Mesendoderm (in vitro differentiated cells): ENCODE results near the gene NTNG2.
A peak's percentile ranks its signal among the peaks of the same experiment; 100 is the strongest.

ENCODE experiments used
- DNase-seq: peaks from one replicate; pipeline ENCODE4 v3.0.0; 2013
- H2AK5ac ChIP-seq: 2 replicates; pipeline ENCODE4 v1.6.1; 2013; ENCODE audit warnings: low read length, inconsistent platforms
- H2BK120ac ChIP-seq: 2 replicates; pipeline ENCODE4 v1.6.1; 2013; ENCODE audit warnings: low read depth, mild to moderate bottlenecking, low read length, moderate library complexity, mixed read lengths
- H2BK15ac ChIP-seq: replicated peaks from 2 replicates; pipeline ENCODE4 v1.6.1; 2013; ENCODE audit warnings: low read depth, mild to moderate bottlenecking, moderate library complexity
- H2BK5ac ChIP-seq: 2 replicates; pipeline ENCODE4 v1.6.1; 2013; ENCODE audit warnings: low read length, inconsistent platforms
- H3K18ac ChIP-seq: 2 replicates; pipeline ENCODE4 v1.6.1; 2013; ENCODE audit warnings: mild to moderate bottlenecking, low read length, mixed read lengths
- H3K23ac ChIP-seq: one replicate; pipeline ENCODE4 v1.6.1; 2013; ENCODE audit warnings: low read length
- H3K27ac ChIP-seq: 2 replicates; pipeline ENCODE4 v1.5.1; 2013; ENCODE audit warnings: low read depth, mild to moderate bottlenecking, inconsistent platforms, low read length, moderate library complexity
- H3K27me3 ChIP-seq: 2 replicates; pipeline ENCODE4 v1.6.1; 2013; ENCODE audit warnings: low read length, control low read depth, mild to moderate bottlenecking, inconsistent platforms; ENCODE audit not compliant: insufficient read depth, poor library complexity
- H3K36me3 ChIP-seq: 2 replicates; pipeline ENCODE4 v1.6.1; 2013; ENCODE audit warnings: low read length, inconsistent platforms; ENCODE audit not compliant: control insufficient read depth, insufficient read depth
- H3K4ac ChIP-seq: one replicate; pipeline ENCODE4 v1.6.1; 2013; ENCODE audit warnings: low read depth, mild to moderate bottlenecking, low read length, moderate library complexity
- H3K4me1 ChIP-seq: 2 replicates; pipeline ENCODE4 v1.6.1; 2013; ENCODE audit warnings: low read depth, low read length, inconsistent platforms; ENCODE audit not compliant: control insufficient read depth
- H3K4me2 ChIP-seq: 2 replicates; pipeline ENCODE4 v1.6.1; 2013; ENCODE audit warnings: low read length
- H3K4me3 ChIP-seq: 2 replicates; pipeline ENCODE4 v1.5.1; 2013; ENCODE audit warnings: mild to moderate bottlenecking, low read length
- H3K56ac ChIP-seq: one replicate; pipeline ENCODE4 v1.6.1; 2013; ENCODE audit warnings: low read length
- H3K79me1 ChIP-seq: 2 replicates; pipeline ENCODE4 v1.6.1; 2013; ENCODE audit warnings: low read length, inconsistent platforms
- H3K79me2 ChIP-seq: 2 replicates; pipeline ENCODE4 v1.6.1; 2013; ENCODE audit warnings: mild to moderate bottlenecking, low read length; ENCODE audit not compliant: control insufficient read depth, insufficient read depth
- H3K9ac ChIP-seq: 2 replicates; pipeline ENCODE4 v1.6.1; 2013; ENCODE audit warnings: low read length, inconsistent platforms
- H4K5ac ChIP-seq: one replicate; pipeline ENCODE4 v1.6.1; 2013; ENCODE audit warnings: low read length
- H4K8ac ChIP-seq: one replicate; pipeline ENCODE4 v1.6.1; 2013; ENCODE audit warnings: low read depth, mild to moderate bottlenecking, control low read depth, low read length, moderate library complexity
- WGBS: extraction: QIAGEN DNeasy Blood & Tissue Kit; methylation state at CpG from one replicate; pipeline ENCODE4 v1.1.7; 2013; ENCODE audit warnings: low lambda C conversion rate, missing lambda C conversion rate; ENCODE audit not compliant: insufficient coverage; ENCODE audit errors: extremely low coverage; 5-methylcytosine and 5-hydroxymethylcytosine counted together

NTNG2 gene

DNA sequence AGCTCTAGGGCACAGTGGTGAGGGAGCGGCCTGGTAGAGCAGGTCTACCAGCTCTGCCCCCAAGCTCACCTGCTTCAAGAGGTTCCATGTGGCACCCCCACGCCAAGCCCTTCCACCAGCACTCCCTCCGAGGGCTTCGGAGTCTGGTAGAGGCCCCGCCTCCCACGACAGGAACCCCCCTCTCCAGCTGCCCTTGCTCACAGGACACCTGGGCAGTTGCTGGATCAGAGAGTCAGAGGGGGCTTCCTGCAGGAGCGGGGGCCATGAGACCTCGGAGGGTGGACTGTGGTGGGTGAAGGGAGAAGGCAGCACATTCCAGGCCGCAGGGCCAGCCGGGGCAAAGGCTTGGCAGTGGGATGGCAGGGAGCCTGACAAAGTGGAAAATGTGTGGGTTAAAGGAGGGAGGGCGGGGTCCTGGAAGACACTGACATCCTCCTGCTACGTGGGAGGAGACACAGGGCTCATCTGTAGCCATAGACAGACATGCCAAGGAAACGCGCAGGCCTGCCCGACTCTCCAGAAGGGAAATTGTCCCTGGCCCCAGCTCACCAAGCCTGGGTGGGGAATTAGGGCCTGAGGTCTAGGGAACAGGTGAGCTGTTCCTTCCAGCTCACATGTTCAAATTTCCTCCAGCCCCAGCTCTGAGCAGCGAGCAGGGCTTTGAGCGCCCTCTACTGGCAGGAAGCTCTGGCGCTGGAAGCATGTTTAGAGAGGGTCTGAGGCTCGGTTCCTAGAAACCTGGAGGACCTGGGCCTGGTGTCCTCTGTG, 74.2 kb downstream of the NTNG2 start:
- H3K27ac ChIP-seq: no peak overlapping the region
- H2BK120ac ChIP-seq: no peak overlapping the region
- H4K5ac ChIP-seq: no peak overlapping the region
- no CpG with 5 or more reads among the region's 19 CpGs for WGBS
- H3K4me1 ChIP-seq: no peaks in the 10 kb centered on the region
- no peak overlapping the region for H3K56ac ChIP-seq
- no peak overlapping the region for H2AK5ac ChIP-seq
- H3K36me3 ChIP-seq: no peaks in the 10 kb centered on the region
- no peak overlapping the region for H3K9ac ChIP-seq
- H4K8ac ChIP-seq: no peak overlapping the region
- no peak overlapping the region for H3K4ac ChIP-seq
- no peak overlapping the region for H3K4me3 ChIP-seq
- H3K23ac ChIP-seq: no peak overlapping the region
- peak; percentile 87 for DNase-seq
- no peak overlapping the region for H3K4me2 ChIP-seq
- no peak overlapping the region for H2BK5ac ChIP-seq
- H3K79me1 ChIP-seq: no peaks in the 10 kb centered on the region
- H3K27me3 ChIP-seq: no peaks in the 10 kb centered on the region
- H3K79me2 ChIP-seq: no peaks in the 10 kb centered on the region
- H3K18ac ChIP-seq: no peak overlapping the region
- H2BK15ac ChIP-seq: no peak overlapping the region

DNA sequence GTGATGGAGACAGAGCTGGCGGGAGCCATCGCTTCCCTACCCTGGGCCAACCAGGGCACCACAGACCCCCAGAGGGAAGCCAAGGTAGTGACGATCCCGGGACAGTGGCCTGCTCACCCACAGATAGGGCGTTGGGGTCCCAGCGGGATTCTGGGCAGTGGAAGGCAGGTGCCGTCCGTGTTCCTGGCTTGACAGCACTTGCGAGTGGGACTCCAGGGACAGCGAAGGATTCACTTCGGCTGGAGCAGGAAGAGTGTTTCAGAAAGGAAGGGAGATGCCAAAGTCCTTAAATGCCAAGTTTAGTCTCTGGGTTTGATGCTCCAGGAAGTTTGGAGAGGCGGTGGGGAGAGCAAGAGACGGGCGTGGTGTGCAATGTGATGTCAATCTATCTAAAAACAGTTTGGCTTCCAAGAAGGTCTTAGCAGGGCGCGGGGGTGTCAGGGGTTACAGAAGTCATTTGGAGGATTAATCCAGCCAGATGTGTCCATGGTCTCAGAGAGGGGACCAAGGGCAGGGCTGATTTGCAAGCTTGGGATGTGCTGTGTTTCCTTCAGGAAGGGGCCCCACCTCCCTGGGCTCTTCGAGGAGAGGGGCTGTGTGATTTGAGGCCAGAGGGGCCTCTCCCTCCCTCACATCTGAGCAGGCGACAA, 74.9 kb downstream of the NTNG2 start:
- Histone ChIP-seq H2BK15ac (no peak overlapping the region), H3K18ac (no peak overlapping the region), H4K5ac (no peak overlapping the region), H3K23ac (no peak overlapping the region), H3K56ac (no peak overlapping the region), H2AK5ac (no peak overlapping the region), H3K4me2 (no peak overlapping the region), H3K27ac (no peak overlapping the region), H3K9ac (no peak overlapping the region), H3K4ac (no peak overlapping the region), H3K4me1 (no peaks in the 10 kb centered on the region), H3K79me1 (no peaks in the 10 kb centered on the region), H3K79me2 (no peaks in the 10 kb centered on the region), H3K36me3 (no peaks in the 10 kb centered on the region), H2BK5ac (no peak overlapping the region), H4K8ac (no peak overlapping the region), H2BK120ac (no peak overlapping the region), H3K27me3 (no peaks in the 10 kb centered on the region), H3K4me3 (no peak overlapping the region)
- no CpG with 5 or more reads among the region's 18 CpGs for WGBS
- DNase-seq: no peak

DNA sequence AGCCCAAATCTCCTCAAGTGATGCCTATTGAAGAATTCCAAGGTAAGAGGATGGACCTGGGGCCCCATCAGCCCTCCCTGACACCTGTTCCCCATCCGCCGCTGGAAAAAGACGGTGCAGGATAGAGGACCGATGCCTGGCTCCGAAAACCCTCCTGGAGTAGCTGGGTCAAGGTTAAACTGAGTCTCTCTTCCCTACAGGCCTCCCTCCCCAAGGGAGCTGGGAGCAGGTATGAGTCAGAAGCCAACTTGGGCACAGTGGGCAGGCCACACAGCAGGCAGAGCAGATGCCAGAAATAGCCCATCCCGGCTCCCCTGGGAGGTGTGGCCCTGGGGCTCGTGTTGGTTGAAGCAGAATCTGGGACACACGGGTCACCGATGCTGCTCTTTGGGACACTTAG, 75.6 kb downstream of the NTNG2 start:
- Histone ChIP-seq H2BK120ac (no peak overlapping the region), H3K4ac (no peak overlapping the region), H3K9ac (no peak overlapping the region), H3K27me3 (peaks cover 2% of the 10 kb centered on the region), H3K4me2 (no peak overlapping the region), H3K56ac (no peak overlapping the region), H3K36me3 (no peaks in the 10 kb centered on the region), H3K4me3 (no peak overlapping the region), H3K23ac (no peak overlapping the region), H3K79me1 (no peaks in the 10 kb centered on the region), H2BK5ac (no peak overlapping the region), H4K5ac (no peak overlapping the region), H2BK15ac (no peak overlapping the region), H3K4me1 (no peaks in the 10 kb centered on the region), H3K27ac (no peak overlapping the region), H3K79me2 (no peaks in the 10 kb centered on the region), H3K18ac (no peak overlapping the region), H2AK5ac (no peak overlapping the region), H4K8ac (no peak overlapping the region)
- DNase-seq: no peak
- no CpG with 5 or more reads among the region's 9 CpGs for WGBS

DNA sequence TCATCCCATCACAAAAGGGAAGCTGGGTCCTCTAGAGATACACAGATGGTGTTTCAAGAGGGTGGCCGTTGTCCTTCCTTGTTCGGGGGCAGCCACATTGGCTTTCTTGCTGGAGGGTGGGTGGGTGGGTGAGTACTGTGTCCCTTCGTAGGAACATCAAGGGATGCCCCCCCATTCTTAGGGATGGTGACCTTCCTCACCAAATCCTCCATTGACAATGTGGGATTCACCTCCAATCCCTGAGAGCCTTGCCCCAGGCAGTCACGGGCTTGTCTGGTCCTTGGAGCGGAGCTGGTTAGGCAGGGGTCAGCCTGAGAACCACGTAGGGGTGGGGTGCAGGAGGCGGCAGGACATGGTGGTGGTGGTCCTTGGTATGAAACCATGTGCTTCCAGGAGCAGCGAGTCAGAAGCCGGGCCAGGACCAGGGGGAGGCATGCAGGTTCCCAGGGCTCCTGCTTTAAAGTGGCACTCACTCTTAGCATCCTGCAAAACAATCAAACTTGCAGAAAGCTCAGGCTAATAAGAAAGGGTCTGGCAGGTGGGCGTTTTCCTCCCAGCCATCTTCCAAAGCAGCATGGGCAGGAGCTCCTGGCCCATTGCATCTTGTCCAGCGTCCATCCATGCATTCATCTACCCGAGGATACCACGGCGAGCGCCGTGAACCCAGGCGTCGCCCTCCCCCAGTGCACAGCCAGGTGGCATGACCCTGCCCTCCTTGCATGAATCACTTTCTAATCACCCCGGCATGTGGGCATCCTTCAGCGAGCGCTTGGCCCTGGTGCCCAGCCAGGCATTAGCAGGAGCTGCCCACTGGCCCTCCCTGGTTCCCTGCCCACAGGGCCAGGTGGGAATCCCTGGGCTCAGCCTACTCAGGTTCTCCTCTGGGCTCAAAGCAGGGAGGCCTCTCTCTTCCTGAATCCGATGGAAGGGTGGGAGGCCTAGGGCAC, 76.4 kb downstream of the NTNG2 start:
- Histone ChIP-seq H2BK5ac (no peak overlapping the region), H4K5ac (no peak overlapping the region), H3K23ac (no peak overlapping the region), H3K79me1 (no peaks in the 10 kb centered on the region), H3K27me3 (peaks cover 4% of the 10 kb centered on the region), H4K8ac (no peak overlapping the region), H3K4me1 (no peaks in the 10 kb centered on the region), H3K4me2 (no peak overlapping the region), H2AK5ac (no peak overlapping the region), H3K18ac (no peak overlapping the region), H3K36me3 (no peaks in the 10 kb centered on the region), H2BK15ac (no peak overlapping the region), H3K27ac (no peak overlapping the region), H3K4ac (no peak overlapping the region), H3K4me3 (no peak overlapping the region), H3K9ac (no peak overlapping the region), H3K56ac (no peak overlapping the region), H3K79me2 (no peaks in the 10 kb centered on the region), H2BK120ac (no peak overlapping the region)
- WGBS: no CpG with 5 or more reads among the region's 22 CpGs
- no peak for DNase-seq

DNA sequence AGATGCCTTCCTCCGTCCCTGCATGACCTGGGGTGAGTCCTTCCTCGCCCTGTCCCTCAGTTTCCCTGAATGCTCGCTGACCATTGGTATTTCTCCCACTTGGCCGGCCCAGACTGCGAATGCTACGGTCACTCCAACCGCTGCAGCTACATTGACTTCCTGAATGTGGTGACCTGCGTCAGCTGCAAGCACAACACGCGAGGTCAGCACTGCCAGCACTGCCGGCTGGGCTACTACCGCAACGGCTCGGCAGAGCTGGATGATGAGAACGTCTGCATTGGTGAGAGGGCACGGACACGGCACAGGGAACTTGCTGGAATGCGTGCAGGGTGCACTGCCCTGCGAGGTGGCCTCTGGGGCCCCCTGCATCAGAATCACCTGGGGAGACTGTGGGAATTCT, 77.1 kb downstream of the NTNG2 start:
- H2BK5ac ChIP-seq: no peak overlapping the region
- H3K56ac ChIP-seq: no peak overlapping the region
- peaks cover 4% of the 10 kb centered on the region for H3K27me3 ChIP-seq

More for the DNA sequence above, 77.1 kb downstream of the NTNG2 start:
- H3K23ac ChIP-seq: no peak overlapping the region
- no peak overlapping the region for H3K18ac ChIP-seq
- no CpG with 5 or more reads among the region's 19 CpGs for WGBS
- H2BK15ac ChIP-seq: no peak overlapping the region
- no peak overlapping the region for H4K5ac ChIP-seq
- H3K79me1 ChIP-seq: no peaks in the 10 kb centered on the region
- no peak overlapping the region for H3K4ac ChIP-seq
- H3K9ac ChIP-seq: no peak overlapping the region
- H3K4me1 ChIP-seq: no peaks in the 10 kb centered on the region
- no peak overlapping the region for H3K4me3 ChIP-seq
- no peak overlapping the region for H2AK5ac ChIP-seq
- H2BK120ac ChIP-seq: no peak overlapping the region
- H3K36me3 ChIP-seq: no peaks in the 10 kb centered on the region
- no peak overlapping the region for H4K8ac ChIP-seq
- no peak overlapping the region for H3K27ac ChIP-seq
- H3K79me2 ChIP-seq: no peaks in the 10 kb centered on the region
- no peak for DNase-seq
- no peak overlapping the region for H3K4me2 ChIP-seq
